ENCODE data around the gene HMGCS2. TPM values are rescaled to one million over a fixed set of nuclear protein-coding genes. Genes with fewer than 3 reads are reported as not detected.

The HMGCS2 gene
- total RNA-seq, 2 donors from 2014 or later = not detected

GRCh38 chr1:119737040-119737682 lies 31.5 kb downstream of the HMGCS2 start:
- no peak for ATAC-seq (replicated peaks)
- no peaks in the 10 kb centered on the region for H3K36me3 Mint-ChIP-seq (ENCODE audit: low read depth)
- H3K27me3 Mint-ChIP-seq = no peaks in the 10 kb centered on the region
- H3K4me1 Mint-ChIP-seq = no peaks in the 10 kb centered on the region
- H3K4me3 Mint-ChIP-seq = no peak overlapping the region
- no peaks in the 10 kb centered on the region for H3K9me3 Mint-ChIP-seq
- H3K27ac Mint-ChIP-seq = no peak overlapping the region

DNA sequence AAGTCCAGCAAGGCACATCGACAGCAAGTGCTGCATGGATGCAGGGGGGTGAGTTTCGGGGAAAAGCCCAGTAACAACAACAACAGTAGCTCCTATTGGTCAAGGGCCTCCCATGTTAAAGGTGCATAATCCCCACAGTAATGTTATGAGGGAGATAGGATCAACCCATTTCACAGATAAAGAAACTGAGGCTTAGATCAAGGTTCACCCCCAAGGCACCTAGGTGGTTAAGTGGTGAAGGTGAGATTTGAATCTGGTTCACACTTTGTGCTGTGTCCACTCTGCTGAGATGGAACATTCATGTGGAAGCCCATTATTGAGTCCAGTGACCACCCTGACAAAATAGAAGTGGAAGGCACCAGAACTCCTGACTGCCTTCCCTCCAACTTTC lies 32.1 kb downstream of the HMGCS2 start:
- H3K27me3 Mint-ChIP-seq = no peaks in the 10 kb centered on the region
- H3K27ac Mint-ChIP-seq = no peak overlapping the region
- H3K9me3 Mint-ChIP-seq = no peaks in the 10 kb centered on the region
- no peak for ATAC-seq (replicated peaks)
- no peaks in the 10 kb centered on the region for H3K36me3 Mint-ChIP-seq (ENCODE audit: low read depth)
- H3K4me1 Mint-ChIP-seq = no peaks in the 10 kb centered on the region
- no peak overlapping the region for H3K4me3 Mint-ChIP-seq

GRCh38 chr1:119735217-119735616 lies 33.5 kb downstream of the HMGCS2 start:
- no peaks in the 10 kb centered on the region for H3K4me1 Mint-ChIP-seq
- no peak for ATAC-seq (replicated peaks)
- H3K4me3 Mint-ChIP-seq = no peak overlapping the region
- H3K27me3 Mint-ChIP-seq = no peaks in the 10 kb centered on the region
- H3K27ac Mint-ChIP-seq = no peak overlapping the region
- no peaks in the 10 kb centered on the region for H3K36me3 Mint-ChIP-seq (ENCODE audit: low read depth)
- no peaks in the 10 kb centered on the region for H3K9me3 Mint-ChIP-seq

GRCh38 chr1:119733754-119734153 lies 35.0 kb downstream of the HMGCS2 start:
- Mint-ChIP-seq H3K36me3 (ENCODE audit: low read depth) (no peaks in the 10 kb centered on the region), H3K4me1 (no peaks in the 10 kb centered on the region), H3K27ac (no peak overlapping the region), H3K9me3 (no peaks in the 10 kb centered on the region), H3K27me3 (no peaks in the 10 kb centered on the region), H3K4me3 (no peak overlapping the region)
- ATAC-seq (replicated peaks) = no peak

DNA sequence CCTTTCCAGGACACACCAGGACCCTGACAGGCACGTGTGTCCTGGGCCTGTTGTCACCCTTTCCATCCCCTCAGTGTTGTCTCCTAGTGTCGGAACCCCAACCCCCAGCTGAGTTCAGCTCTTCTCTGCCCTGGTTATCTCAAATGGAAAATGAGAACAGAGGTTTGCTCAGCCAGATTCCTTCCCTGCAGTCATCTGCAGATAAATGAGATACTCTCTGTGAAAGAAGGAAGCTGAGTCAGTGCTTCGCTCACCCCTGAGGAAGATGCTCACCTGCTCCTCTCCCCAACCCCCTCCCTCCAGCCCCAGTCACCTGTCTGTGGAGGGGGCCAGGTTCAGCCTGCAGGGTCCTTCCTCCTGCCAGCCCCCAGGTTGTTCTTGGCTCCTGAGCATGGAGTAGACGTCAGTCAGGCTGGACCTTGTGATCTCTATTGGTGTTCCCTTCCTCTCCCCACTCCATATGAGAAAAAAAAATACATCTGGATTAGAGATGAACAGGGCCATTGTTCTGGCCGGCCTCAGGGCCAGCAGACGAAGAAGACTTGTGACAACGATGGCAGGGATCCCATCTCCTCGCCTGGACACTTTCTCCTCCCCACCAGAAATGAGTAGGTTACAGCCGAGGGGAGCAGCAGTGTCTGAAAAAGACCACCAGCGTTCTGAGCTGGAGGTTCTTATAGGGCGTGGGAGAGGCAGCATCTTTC lies 36.1 kb downstream of the HMGCS2 start:
- Mint-ChIP-seq H3K27me3 (no peaks in the 10 kb centered on the region), H3K27ac (no peak overlapping the region), H3K4me3 (no peak overlapping the region), H3K4me1 (no peaks in the 10 kb centered on the region), H3K36me3 (ENCODE audit: low read depth) (no peaks in the 10 kb centered on the region), H3K9me3 (no peaks in the 10 kb centered on the region)
- ATAC-seq (replicated peaks) = no peak

- H3K4me3 Mint-ChIP-seq = no peak overlapping the region
- no peaks in the 10 kb centered on the region for H3K27me3 Mint-ChIP-seq
- no peaks in the 10 kb centered on the region for H3K4me1 Mint-ChIP-seq
- no peaks in the 10 kb centered on the region for H3K36me3 Mint-ChIP-seq (ENCODE audit: low read depth)
- H3K27ac Mint-ChIP-seq = no peak overlapping the region
- no peaks in the 10 kb centered on the region for H3K9me3 Mint-ChIP-seq
- no peak for ATAC-seq (replicated peaks)
These were observed 36.8 kb downstream of the HMGCS2 start for GRCh38 chr1:119731741-119732430.

GRCh38 chr1:119731060-119731459 lies 37.6 kb downstream of the HMGCS2 start:
- Mint-ChIP-seq H3K36me3 (ENCODE audit: low read depth) (no peaks in the 10 kb centered on the region), H3K27me3 (no peaks in the 10 kb centered on the region), H3K4me1 (no peaks in the 10 kb centered on the region), H3K9me3 (no peaks in the 10 kb centered on the region), H3K27ac (no peak overlapping the region), H3K4me3 (no peak overlapping the region)
- ATAC-seq (replicated peaks) = no peak

DNA sequence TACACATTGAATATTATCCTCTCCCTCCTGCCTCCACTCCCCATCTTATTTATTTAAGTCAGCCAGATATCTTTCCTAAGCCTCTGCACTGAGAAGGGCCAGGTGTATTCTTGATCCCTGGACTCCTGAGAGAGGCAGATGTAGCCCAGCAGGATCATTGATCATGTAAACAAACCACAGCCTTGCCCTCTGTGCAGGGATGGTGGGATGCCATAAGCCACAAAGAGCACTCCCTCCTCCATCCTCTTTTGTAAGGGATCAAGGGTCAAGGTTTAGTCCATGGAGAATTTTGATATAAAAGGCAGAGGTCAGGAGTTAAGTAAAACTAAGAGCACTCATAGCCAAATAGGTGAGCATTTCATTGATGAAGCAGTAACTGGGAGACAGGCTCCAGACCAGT lies 39.7 kb downstream of the HMGCS2 start:
- H3K4me1 Mint-ChIP-seq = no peaks in the 10 kb centered on the region
- no peaks in the 10 kb centered on the region for H3K27me3 Mint-ChIP-seq
- no peak for ATAC-seq (replicated peaks)
- H3K4me3 Mint-ChIP-seq = no peak overlapping the region
- H3K36me3 Mint-ChIP-seq (ENCODE audit: low read depth) = no peaks in the 10 kb centered on the region
- H3K9me3 Mint-ChIP-seq = no peaks in the 10 kb centered on the region
- H3K27ac Mint-ChIP-seq = no peak overlapping the region

DNA sequence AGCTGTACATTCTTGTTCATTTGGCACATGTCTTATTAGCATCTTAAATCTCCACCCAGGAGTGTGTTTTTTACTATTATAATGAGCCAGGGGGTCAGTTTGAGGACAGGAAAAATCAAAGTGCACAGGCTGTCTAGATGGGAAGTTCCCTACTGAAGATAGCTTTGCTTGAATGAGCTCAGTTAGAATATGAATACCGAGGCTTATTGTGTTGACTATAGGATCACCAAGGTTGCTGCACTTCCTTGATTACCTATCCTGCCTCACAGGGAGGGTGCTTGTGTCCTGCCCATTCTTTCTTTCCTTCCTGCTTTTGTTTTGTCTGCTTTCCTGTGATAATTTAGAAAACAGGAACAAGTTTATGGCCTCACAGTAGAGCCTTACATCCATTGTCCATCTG lies 40.7 kb downstream of the HMGCS2 start:
- Mint-ChIP-seq H3K4me3 (no peak overlapping the region), H3K9me3 (no peaks in the 10 kb centered on the region), H3K4me1 (no peaks in the 10 kb centered on the region), H3K27me3 (no peaks in the 10 kb centered on the region), H3K36me3 (ENCODE audit: low read depth) (no peaks in the 10 kb centered on the region), H3K27ac (no peak overlapping the region)
- ATAC-seq (replicated peaks) = no peak

DNA sequence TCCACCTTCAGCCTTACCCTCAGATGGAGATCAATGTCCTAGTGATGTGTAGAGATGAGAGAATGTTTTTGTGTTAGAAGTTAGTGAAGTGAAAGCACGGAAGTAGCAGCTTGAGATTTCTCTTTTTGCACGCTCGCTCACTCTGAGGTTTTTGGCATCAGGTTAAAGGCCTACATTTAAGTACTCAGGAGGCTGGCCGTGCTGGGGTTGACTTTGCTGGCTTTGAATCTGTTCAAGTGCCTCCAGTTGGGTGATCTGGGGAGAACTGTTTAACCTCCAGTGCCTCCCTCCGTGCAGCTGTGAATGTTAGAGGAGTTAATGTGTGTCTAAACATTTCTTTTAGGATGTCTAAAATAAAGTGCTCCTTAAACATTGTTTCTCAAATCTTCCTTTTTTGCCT lies 43.1 kb downstream of the HMGCS2 start:
- H3K4me1 Mint-ChIP-seq = no peaks in the 10 kb centered on the region
- no peak for ATAC-seq (replicated peaks)
- H3K27ac Mint-ChIP-seq = no peak overlapping the region
- no peak overlapping the region for H3K4me3 Mint-ChIP-seq
- H3K36me3 Mint-ChIP-seq (ENCODE audit: low read depth) = no peaks in the 10 kb centered on the region
- H3K9me3 Mint-ChIP-seq = no peaks in the 10 kb centered on the region
- no peaks in the 10 kb centered on the region for H3K27me3 Mint-ChIP-seq

- H3K9me3 Mint-ChIP-seq = no peaks in the 10 kb centered on the region
- H3K4me3 Mint-ChIP-seq = no peak overlapping the region
- no peak overlapping the region for H3K27ac Mint-ChIP-seq
- ATAC-seq (replicated peaks) = no peak
- H3K4me1 Mint-ChIP-seq = no peaks in the 10 kb centered on the region
- H3K36me3 Mint-ChIP-seq (ENCODE audit: low read depth) = no peaks in the 10 kb centered on the region
- H3K27me3 Mint-ChIP-seq = no peaks in the 10 kb centered on the region
These were observed 44.0 kb downstream of the HMGCS2 start for GRCh38 chr1:119724611-119725218.

- Mint-ChIP-seq H3K4me3 (no peak overlapping the region), H3K9me3 (no peaks in the 10 kb centered on the region), H3K27ac (no peak overlapping the region), H3K36me3 (ENCODE audit: low read depth) (no peaks in the 10 kb centered on the region), H3K4me1 (no peaks in the 10 kb centered on the region), H3K27me3 (no peaks in the 10 kb centered on the region)
- ATAC-seq (replicated peaks) = no peak
These were observed 46.8 kb downstream of the HMGCS2 start for GRCh38 chr1:119721896-119722295.

GRCh38 chr1:119720866-119721440 lies 47.8 kb downstream of the HMGCS2 start:
- no peak overlapping the region for H3K4me3 Mint-ChIP-seq
- no peaks in the 10 kb centered on the region for H3K27me3 Mint-ChIP-seq
- H3K4me1 Mint-ChIP-seq = no peaks in the 10 kb centered on the region
- ATAC-seq (replicated peaks) = no peak
- H3K9me3 Mint-ChIP-seq = no peaks in the 10 kb centered on the region
- H3K36me3 Mint-ChIP-seq (ENCODE audit: low read depth) = no peaks in the 10 kb centered on the region
- H3K27ac Mint-ChIP-seq = no peak overlapping the region

DNA sequence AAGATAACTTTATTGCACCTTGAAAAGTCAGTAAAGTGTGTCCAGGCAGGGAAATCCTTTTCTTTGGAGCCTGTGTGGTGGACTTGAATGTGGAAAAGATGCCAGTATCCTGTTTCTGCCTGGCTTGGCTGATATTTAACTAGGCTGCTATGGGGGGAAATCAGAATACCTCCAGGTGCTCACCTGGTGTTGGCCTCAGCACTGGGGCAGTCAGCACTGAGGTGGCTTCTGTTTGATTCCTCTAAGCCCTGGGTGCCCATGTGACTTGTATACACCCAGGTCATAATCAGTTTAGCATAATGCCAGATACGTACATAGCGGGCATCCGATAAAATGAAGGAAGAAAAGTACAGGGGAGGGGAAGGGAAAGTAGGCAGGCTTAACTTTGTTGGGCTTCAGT lies 49.7 kb downstream of the HMGCS2 start:
- Mint-ChIP-seq H3K36me3 (ENCODE audit: low read depth) (no peaks in the 10 kb centered on the region), H3K9me3 (no peaks in the 10 kb centered on the region), H3K4me3 (no peak overlapping the region), H3K27me3 (peaks cover 11% of the 10 kb centered on the region), H3K4me1 (no peaks in the 10 kb centered on the region), H3K27ac (no peak overlapping the region)
- no peak for ATAC-seq (replicated peaks)
